Mucosa of descending colon (tissue), 3 donors: ENCODE data around the gene FAM50A. TPM values are rescaled to one million over a fixed set of nuclear protein-coding genes. Genes with fewer than 3 reads are reported as not detected.

Source experiments
- ATAC-seq: fragments of 200-7000 bp; cut with Tn5 transposase; one replicate; pipeline ENCODE4 v1.9.1; 2020; ENCODE audit warnings: mild to moderate bottlenecking, moderate library complexity
- DNase-seq, 3 donors: peaks; one replicate each; pipeline ENCODE4 v3.0.0-alpha.2; 2020
- H3K36me3 ChIP-seq: fragments of 200-600 bp; one replicate; pipeline ENCODE4 v1.8.0; 2021; ENCODE audit warnings: low read depth, mild to moderate bottlenecking
- H3K4me1 ChIP-seq: fragments of 200-600 bp; one replicate; pipeline ENCODE4 v1.8.0; 2021; ENCODE audit warnings: low read depth, mild to moderate bottlenecking
- H3K4me3 ChIP-seq: fragments of 200-600 bp; one replicate; pipeline ENCODE4 v1.8.0; 2021; ENCODE audit warnings: mild to moderate bottlenecking
- H3K9me3 ChIP-seq: fragments of 200-600 bp; one replicate; pipeline ENCODE4 v1.8.0; 2021; ENCODE audit warnings: mild to moderate bottlenecking
- intact Hi-C, 2 donors: fragments of 100-400 bp; cut with DNase I in 1 of 2; cut with micrococcal nuclease in 1 of 2; formaldehyde crosslinking; loops; one replicate each; pipeline versions ENCODE4 v1.11.0 to v1.11.1; 2022; cut with DNase I, micrococcal nuclease
- total RNA-seq, 3 donors: library from RNA; stranded (reverse); fragmentation: NEBNext Ultra II Directional in 2 of 3; extraction: Animal tissue kit (Norgen Biotek cat#: 25700) in 2 of 3; gene quantifications; one replicate each; pipeline versions ENCODE4 v1.2.1 to v1.2.4, GENCODE V29; 2021 to 2023
- TF ChIP-seq, protein P1 (sequence below): fragments of 200-600 bp; IDR thresholded peaks from one replicate; pipeline ENCODE4 v1.8.0; 2022; ENCODE audit warnings: antibody characterized with exemption, mild to moderate bottlenecking
- donor health status: DM: no; HTN: no; CAD: no; lungs with moderate emphysema.
- donor health status: DM: no; HTN: no; CAD: no.
- donor health status: DM: no; HTN: yes; CAD: no.

Gene FAM50A
- total RNA-seq, 3 donors from 2014 or later: 46.2 to 65.1 (median 50.5) TPM

DNA sequence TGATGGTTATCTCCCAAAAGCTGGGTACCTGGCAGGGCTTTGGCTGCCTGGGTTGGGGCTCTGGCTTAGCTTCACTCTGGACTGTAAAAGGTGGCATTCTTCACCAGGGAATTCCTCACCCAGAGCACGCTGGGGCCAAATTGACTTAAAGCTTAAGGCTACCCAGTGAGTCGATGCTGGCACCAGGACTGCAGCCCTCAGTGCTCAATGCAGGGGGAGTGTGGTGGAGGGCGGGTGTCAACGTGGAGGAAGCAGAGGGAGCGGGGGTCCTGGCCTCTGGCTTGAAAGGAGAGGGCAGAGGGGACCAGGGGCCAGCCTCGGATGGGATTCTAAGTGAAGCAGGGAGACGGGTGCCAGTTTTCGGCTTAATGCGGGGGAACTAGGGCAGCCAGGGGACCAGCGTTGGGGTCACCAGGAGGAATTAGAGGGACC lies 446 bp upstream of the FAM50A start:
- ATAC-seq (no peak), DNase-seq (peak in 1 of 3 donors; percentile 12)
- no peaks in the 10 kb centered on the region for H3K36me3 ChIP-seq
- no peaks in the 10 kb centered on the region for H3K9me3 ChIP-seq
- intact Hi-C loops: no loop called here
- H3K4me3 ChIP-seq: no peak overlapping the region
- TF ChIP-seq, protein P1, sequence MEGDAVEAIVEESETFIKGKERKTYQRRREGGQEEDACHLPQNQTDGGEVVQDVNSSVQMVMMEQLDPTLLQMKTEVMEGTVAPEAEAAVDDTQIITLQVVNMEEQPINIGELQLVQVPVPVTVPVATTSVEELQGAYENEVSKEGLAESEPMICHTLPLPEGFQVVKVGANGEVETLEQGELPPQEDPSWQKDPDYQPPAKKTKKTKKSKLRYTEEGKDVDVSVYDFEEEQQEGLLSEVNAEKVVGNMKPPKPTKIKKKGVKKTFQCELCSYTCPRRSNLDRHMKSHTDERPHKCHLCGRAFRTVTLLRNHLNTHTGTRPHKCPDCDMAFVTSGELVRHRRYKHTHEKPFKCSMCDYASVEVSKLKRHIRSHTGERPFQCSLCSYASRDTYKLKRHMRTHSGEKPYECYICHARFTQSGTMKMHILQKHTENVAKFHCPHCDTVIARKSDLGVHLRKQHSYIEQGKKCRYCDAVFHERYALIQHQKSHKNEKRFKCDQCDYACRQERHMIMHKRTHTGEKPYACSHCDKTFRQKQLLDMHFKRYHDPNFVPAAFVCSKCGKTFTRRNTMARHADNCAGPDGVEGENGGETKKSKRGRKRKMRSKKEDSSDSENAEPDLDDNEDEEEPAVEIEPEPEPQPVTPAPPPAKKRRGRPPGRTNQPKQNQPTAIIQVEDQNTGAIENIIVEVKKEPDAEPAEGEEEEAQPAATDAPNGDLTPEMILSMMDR: no peak
- peaks cover 6% of the 10 kb centered on the region for H3K4me1 ChIP-seq

DNA sequence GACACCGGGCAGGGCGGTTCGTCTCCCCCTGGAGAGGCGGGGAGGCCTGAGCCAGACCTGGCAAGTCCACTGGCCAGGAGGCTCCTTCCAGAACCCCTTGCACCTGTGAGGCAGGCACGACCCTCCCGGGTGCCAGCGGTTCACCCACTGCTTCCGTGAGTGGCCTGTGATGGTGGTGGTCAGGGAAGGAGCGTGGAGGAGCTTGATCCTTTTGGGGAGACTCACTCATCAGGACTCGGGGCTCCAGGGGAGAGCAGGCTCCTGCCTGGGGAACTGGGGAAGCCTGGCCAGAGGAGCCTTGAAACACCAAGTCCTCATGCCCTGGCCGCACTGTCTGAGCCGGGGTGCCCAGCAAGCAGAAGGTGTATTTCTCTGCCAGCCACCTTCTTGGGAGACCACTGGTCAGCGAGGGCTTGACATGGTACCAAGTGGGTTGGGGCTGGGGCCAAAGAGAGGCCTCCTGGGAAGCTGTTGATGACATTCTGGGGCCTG lies 860 bp downstream of the FAM50A start:
- TF ChIP-seq, protein P1: no peak
- ATAC-seq: peak; percentile 19
- Histone ChIP-seq H3K4me1 (peaks cover 6% of the 10 kb centered on the region), H3K36me3 (no peaks in the 10 kb centered on the region), H3K4me3 (peak overlapping the region; percentile 24), H3K9me3 (no peaks in the 10 kb centered on the region)
- intact Hi-C loops: no loop called here
- no peak for DNase-seq

DNA sequence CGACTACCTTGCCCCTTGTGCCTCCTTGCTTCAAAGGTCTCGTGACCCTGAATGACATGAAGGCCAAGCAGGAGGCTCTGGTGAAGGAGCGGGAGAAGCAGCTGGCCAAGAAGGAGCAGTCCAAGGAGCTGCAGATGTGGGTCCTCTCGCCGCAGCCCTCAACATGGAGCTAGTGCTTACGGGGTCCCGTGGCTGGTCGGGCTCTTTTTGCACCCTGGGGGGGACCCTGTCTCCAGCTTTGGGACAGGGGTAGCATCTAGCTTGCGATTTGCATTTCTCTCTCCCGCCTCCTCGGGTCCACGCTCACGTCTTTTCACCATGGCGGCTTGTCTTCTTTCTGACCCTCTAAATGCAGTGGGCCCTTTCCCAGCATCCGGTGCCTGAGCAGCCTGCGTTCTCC lies 1.8 kb downstream of the FAM50A start:
- TF ChIP-seq, protein P1: no peak
- intact Hi-C loops: no loop called here
- peaks cover 6% of the 10 kb centered on the region for H3K4me1 ChIP-seq
- no peaks in the 10 kb centered on the region for H3K9me3 ChIP-seq
- H3K4me3 ChIP-seq: no peak overlapping the region
- DNase-seq (no peak), ATAC-seq (no peak)
- no peaks in the 10 kb centered on the region for H3K36me3 ChIP-seq

DNA sequence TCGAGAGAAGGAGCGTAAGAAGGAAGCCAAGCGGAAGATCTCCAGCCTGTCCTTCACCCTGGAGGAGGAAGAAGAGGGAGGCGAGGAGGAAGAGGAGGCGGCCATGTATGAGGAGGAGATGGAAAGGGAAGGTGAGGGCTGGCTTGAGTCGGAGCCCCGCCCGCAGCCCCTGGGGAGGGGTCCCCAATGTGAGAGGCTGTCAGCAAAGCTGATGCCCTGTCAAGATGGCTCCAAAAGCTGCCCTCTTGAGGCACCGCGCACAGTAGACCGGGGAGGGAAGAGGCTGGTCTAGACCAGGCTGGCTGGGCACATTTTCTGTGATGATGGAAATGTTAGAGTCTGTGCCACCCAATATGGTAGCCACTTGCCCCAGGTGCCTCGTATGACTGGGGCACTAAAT lies 2.5 kb downstream of the FAM50A start:
- intact Hi-C loops: no loop called here
- Histone ChIP-seq H3K4me3 (no peak overlapping the region), H3K4me1 (peaks cover 6% of the 10 kb centered on the region), H3K36me3 (no peaks in the 10 kb centered on the region), H3K9me3 (no peaks in the 10 kb centered on the region)
- ATAC-seq: no peak
- no peak for DNase-seq
- TF ChIP-seq, protein P1: no peak

DNA sequence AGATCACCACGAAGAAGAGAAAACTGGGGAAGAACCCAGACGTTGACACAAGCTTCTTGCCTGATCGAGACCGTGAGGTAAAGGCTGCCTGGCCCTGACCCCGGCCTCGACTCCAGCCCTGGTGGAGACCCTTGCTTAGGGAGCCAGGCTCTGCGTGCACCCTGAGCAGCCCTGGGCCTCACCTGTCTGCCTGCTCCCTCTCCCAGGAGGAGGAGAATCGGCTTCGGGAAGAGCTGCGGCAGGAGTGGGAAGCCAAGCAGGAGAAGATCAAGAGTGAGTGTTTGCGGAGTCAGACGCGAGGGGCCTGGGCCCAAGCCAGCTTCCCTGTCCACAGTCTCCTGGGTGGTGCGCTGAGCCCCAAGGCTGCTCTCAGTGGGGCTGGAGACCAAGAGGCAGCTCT lies 4.5 kb downstream of the FAM50A start:
- H3K4me3 ChIP-seq: no peak overlapping the region
- no peak for DNase-seq
- intact Hi-C loops: no loop called here
- no peaks in the 10 kb centered on the region for H3K36me3 ChIP-seq
- H3K9me3 ChIP-seq: no peaks in the 10 kb centered on the region
- no peak for ATAC-seq
- TF ChIP-seq, protein P1: no peak
- H3K4me1 ChIP-seq: peaks cover 6% of the 10 kb centered on the region

DNA sequence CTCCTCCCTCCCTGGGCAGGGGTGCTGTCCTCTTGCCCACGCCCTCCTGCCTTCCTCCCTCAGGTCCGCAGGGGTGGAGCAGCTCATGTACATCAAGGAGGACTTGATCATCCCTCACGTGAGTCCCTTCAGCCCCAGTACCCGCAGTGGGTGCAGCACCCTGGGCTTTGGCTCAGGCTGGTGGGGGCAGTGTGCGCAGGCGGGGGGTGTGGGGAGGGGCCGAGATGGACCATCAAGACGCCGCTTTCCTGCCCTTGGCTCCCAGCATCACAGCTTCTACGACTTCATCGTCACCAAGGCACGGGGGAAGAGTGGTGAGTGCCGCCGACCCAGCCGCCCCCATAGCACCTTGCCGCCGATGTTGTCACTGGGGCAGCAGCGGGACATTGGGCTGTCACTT lies 5.7 kb downstream of the FAM50A start:
- H3K4me1 ChIP-seq: peaks cover 6% of the 10 kb centered on the region
- no peaks in the 10 kb centered on the region for H3K9me3 ChIP-seq
- ATAC-seq: no peak
- TF ChIP-seq, protein P1: no peak
- intact Hi-C loops: no loop called here
- H3K4me3 ChIP-seq: no peak overlapping the region
- DNase-seq: no peak
- H3K36me3 ChIP-seq: no peaks in the 10 kb centered on the region
